ENCODE measurements around the gene PLEKHJ1. TPM values are rescaled to one million over a fixed set of nuclear protein-coding genes. Genes with fewer than 3 reads are reported as not detected.

Gene PLEKHJ1
- total and polyA plus RNA-seq, 8 donors, result 34.3 to 101 (median 43.7) TPM

- peak in 1 of 6 donors; percentile 48 for DNase-seq
These were observed 35.3 kb upstream of the PLEKHJ1 start for GRCh38 chr19:2271234-2272103.

DNA sequence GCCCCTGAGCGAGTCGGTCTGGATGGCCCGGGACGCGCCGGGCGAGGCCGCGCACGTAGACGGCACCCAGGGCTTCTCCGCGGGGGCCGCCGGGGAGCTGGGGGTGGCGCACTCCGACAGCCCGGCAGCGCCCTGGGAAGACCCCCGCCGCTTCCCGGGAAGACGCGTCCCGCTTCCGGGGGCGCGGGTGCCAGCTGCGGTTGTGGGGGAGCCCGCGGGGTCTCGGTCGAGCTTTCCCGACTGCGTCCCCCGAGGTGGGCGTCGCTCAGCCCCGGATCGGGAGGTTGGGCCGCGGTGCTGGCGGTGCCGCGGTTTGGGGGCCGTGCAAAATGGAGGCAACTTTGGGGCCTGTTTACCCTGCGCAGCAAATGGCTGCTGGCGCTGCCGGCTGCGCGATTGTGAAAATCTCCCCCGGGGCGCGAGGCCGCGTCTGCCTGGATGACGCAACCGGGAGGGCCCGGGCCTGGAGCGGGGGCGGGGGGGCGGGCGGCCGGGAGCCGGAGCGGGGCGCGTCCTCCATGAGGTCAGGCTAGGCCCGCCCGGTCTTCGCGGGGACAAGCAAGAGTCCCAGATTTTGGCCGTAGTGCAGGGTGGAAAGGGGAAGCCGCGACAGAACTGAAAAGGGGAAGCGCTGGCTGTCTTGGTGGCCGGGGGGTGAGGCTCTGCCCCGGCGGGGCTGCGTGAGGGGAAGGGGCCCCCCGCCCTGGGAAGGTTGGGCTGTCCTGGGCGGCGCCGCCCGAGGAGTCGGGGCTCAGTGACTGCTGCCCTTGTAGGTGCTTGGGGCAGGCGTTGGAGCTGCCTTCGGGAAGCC lies 34.5 kb upstream of the PLEKHJ1 start:
- peak overlapping the region; percentile 97 to 100 (median 98) for H3K27ac ChIP-seq
- H3K9me3 ChIP-seq, result no peaks in the 10 kb centered on the region
- peaks cover 8 to 27% (median 20%) of the 10 kb centered on the region in 3 donors for H3K4me1 ChIP-seq
- ATAC-seq, result peak; percentile 35 to 59 (median 56)
- DNase-seq, result peak; percentile 79 to 94 (median 86)
- H3K27me3 ChIP-seq, result no peaks in the 10 kb centered on the region
- FAIRE-seq, result no peak
- WGBS, 2 donors, result 0% methylated on average over 70 to 88 of the region's 88 CpGs
- intact Hi-C loops (cut with DNase I), result loop anchor here in 1 of 3 donors (5.0 kb wide), 1 partner anchor 33 kb away; the partner anchor contains the start of genes PLEKHJ1 and SF3A2
- H3K4me3 ChIP-seq, result peak overlapping the region; percentile 82 to 99 (median 98)
- TF ChIP-seq, protein P1, sequence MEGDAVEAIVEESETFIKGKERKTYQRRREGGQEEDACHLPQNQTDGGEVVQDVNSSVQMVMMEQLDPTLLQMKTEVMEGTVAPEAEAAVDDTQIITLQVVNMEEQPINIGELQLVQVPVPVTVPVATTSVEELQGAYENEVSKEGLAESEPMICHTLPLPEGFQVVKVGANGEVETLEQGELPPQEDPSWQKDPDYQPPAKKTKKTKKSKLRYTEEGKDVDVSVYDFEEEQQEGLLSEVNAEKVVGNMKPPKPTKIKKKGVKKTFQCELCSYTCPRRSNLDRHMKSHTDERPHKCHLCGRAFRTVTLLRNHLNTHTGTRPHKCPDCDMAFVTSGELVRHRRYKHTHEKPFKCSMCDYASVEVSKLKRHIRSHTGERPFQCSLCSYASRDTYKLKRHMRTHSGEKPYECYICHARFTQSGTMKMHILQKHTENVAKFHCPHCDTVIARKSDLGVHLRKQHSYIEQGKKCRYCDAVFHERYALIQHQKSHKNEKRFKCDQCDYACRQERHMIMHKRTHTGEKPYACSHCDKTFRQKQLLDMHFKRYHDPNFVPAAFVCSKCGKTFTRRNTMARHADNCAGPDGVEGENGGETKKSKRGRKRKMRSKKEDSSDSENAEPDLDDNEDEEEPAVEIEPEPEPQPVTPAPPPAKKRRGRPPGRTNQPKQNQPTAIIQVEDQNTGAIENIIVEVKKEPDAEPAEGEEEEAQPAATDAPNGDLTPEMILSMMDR (IDR thresholded peaks at IDR 0.05), result no peak
- H3K36me3 ChIP-seq, result peaks cover 0 to 13% (median 5%) of the 10 kb centered on the region in 3 donors

More at GRCh38 chr19:2271234-2272103, 35.3 kb upstream of the PLEKHJ1 start:
- 13 to 15% methylated on average over 43 of the region's 43 CpGs for WGBS, 2 donors
- ATAC-seq, result no peak
- Histone ChIP-seq H3K27me3 (no peaks in the 10 kb centered on the region), H3K4me1 (peaks cover 8 to 25% (median 20%) of the 10 kb centered on the region in 3 donors), H3K4me3 (peak overlapping the region; percentile 82 to 99 (median 98)), H3K36me3 (peaks cover 0 to 13% (median 5%) of the 10 kb centered on the region in 3 donors), H3K27ac (peak overlapping the region; percentile 97 to 100 (median 98)), H3K9me3 (no peaks in the 10 kb centered on the region)
- TF ChIP-seq, protein P1 (IDR thresholded peaks at IDR 0.05), result no peak
- FAIRE-seq, result no peak
- intact Hi-C loops (cut with DNase I), result loop anchor here in 1 of 3 donors (5.0 kb wide), 1 partner anchor 34 kb away; the partner anchor contains the start of genes PLEKHJ1 and SF3A2

DNA sequence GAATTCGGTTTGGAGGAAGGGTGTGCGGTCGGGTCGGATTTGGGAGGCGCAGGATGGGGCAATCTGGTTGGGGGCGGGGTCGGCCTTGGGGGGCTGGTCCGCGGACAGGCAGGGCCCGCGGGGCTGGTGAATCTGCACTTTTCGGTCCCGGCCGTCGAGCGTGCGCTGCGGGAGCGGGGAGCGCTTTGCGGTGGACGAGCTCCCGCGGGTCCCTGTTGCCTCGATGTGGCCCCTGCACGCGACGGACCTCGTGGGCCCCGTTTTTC lies 34.0 kb upstream of the PLEKHJ1 start:
- ATAC-seq (peak; percentile 13 to 25 (median 22)), DNase-seq (peak; percentile 60 to 88 (median 72)), FAIRE-seq (no peak)
- Histone ChIP-seq H3K9me3 (no peaks in the 10 kb centered on the region), H3K4me3 (peak overlapping the region; percentile 82 to 99 (median 98)), H3K27ac (peak overlapping the region; percentile 97 to 100 (median 98)), H3K27me3 (no peaks in the 10 kb centered on the region), H3K36me3 (peaks cover 0 to 13% (median 5%) of the 10 kb centered on the region in 3 donors), H3K4me1 (peaks cover 8 to 27% (median 20%) of the 10 kb centered on the region in 3 donors)
- intact Hi-C loops (cut with DNase I), result loop anchor here in 1 of 3 donors (5.0 kb wide), 1 partner anchor 33 kb away; the partner anchor contains the start of genes PLEKHJ1 and SF3A2
- TF ChIP-seq, protein P1 (IDR thresholded peaks at IDR 0.05), result no peak
- 0% methylated on average over 28 to 30 of the region's 30 CpGs for WGBS, 2 donors

DNA sequence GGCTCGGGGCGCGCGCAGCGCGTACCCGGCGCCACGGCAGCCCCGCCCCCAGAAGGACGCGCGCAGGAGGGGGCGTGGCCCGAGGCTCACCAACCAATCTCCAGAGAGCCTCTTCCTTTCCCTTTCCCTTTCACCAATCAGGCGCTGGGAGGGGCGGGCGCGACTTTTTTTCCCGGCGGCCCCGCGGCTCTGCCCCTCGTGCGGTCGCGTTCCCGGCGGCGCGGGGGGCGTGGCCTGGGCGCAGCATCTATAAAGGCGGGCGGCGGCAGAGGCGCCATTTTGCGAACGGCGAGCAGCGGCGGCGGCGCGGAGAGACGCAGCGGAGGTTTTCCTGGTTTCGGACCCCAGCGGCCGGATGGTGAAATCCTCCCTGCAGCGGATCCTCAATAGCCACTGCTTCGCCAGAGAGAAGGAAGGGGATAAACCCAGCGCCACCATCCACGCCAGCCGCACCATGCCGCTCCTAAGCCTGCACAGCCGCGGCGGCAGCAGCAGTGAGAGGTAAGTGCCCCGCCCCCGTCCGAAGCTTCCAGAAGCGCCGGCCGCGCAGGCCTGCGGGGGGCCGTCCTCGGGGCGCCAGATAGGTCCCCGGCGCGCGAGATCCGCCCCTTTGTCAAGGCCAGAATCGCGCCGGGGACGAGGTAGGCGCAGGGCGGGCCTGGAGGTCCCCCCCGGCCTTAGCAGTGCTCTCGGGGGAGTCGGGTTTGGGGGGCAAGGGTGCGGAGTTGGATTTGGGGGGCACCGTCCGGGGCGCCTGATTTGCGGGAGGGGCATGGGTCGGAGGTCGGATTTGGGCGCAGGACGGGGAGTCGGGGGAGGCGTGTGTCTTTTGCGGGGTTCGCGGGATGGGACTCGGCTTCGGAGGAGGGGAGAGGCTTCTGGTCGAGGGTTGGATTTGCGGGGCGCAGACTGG lies 33.4 kb upstream of the PLEKHJ1 start:
- ATAC-seq, result peak; percentile 84 to 88 (median 86)

More for the DNA sequence above, 33.4 kb upstream of the PLEKHJ1 start:
- TF ChIP-seq, protein P1 (IDR thresholded peaks at IDR 0.05), result no peak
- 0 to 1% methylated on average over 79 to 103 of the region's 103 CpGs for WGBS, 2 donors
- H3K9me3 ChIP-seq, result no peaks in the 10 kb centered on the region
- intact Hi-C loops (cut with DNase I), result loop anchor here in 1 of 3 donors (5.0 kb wide), 1 partner anchor 32 kb away; the partner anchor contains the start of genes PLEKHJ1 and SF3A2
- H3K27ac ChIP-seq, result peak overlapping the region; percentile 97 to 100 (median 98)
- FAIRE-seq (no peak), DNase-seq (peak; percentile 98 to 100 (median 99))
- H3K36me3 ChIP-seq, result peaks cover 0 to 13% (median 5%) of the 10 kb centered on the region in 3 donors
- H3K27me3 ChIP-seq, result no peaks in the 10 kb centered on the region
- peaks cover 8 to 27% (median 20%) of the 10 kb centered on the region in 3 donors for H3K4me1 ChIP-seq
- H3K4me3 ChIP-seq, result peak overlapping the region; percentile 82 to 99 (median 98)

All from pancreas (tissue), 10 donors.